ENCODE results near the gene BSDC1. TPM values are rescaled to one million over a fixed set of nuclear protein-coding genes. Genes with fewer than 3 reads are reported as not detected.

Gene BSDC1
- total RNA-seq, 1 experiment from 2014 or later: 74.0 TPM

GRCh38 chr1:32438136-32438535 is 43.9 kb upstream of the BSDC1 start:
- H3K27me3 ChIP-seq (ENCODE audit: insufficient read depth, low read depth): peaks cover 36% of the 10 kb centered on the region
- H3K27ac ChIP-seq: no peak overlapping the region
- no peaks in the 10 kb centered on the region for H3K9me3 ChIP-seq (ENCODE audit: insufficient read depth, low read depth)
- no peak overlapping the region for H2AFZ ChIP-seq
- no peaks in the 10 kb centered on the region for H3F3A ChIP-seq (ENCODE audit: insufficient read depth, low read depth)
- H3K36me3 ChIP-seq (ENCODE audit: low read depth): no peaks in the 10 kb centered on the region
- H3K9me2 ChIP-seq (ENCODE audit: insufficient read depth): no peaks in the 10 kb centered on the region
- H3K79me2 ChIP-seq (ENCODE audit: low read depth): no peaks in the 10 kb centered on the region
- CTCF ChIA-PET: no interaction called here
- BruUV-seq (replicated peaks): no TSS peak
- H3K4me2 ChIP-seq: no peak overlapping the region
- no peaks in the 10 kb centered on the region for H4K20me1 ChIP-seq (ENCODE audit: insufficient read depth)
- TF ChIP-seq EZH2 (IDR thresholded peaks at IDR 0.05; ENCODE audit: low read depth): no peak
- TF ChIP-seq, protein P1, sequence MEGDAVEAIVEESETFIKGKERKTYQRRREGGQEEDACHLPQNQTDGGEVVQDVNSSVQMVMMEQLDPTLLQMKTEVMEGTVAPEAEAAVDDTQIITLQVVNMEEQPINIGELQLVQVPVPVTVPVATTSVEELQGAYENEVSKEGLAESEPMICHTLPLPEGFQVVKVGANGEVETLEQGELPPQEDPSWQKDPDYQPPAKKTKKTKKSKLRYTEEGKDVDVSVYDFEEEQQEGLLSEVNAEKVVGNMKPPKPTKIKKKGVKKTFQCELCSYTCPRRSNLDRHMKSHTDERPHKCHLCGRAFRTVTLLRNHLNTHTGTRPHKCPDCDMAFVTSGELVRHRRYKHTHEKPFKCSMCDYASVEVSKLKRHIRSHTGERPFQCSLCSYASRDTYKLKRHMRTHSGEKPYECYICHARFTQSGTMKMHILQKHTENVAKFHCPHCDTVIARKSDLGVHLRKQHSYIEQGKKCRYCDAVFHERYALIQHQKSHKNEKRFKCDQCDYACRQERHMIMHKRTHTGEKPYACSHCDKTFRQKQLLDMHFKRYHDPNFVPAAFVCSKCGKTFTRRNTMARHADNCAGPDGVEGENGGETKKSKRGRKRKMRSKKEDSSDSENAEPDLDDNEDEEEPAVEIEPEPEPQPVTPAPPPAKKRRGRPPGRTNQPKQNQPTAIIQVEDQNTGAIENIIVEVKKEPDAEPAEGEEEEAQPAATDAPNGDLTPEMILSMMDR (conservative IDR thresholded peaks at IDR 0.05): no peak
- no peak for DNase-seq
- intact Hi-C loops (cut with micrococcal nuclease; ENCODE audit: unreplicated experiment): no loop called here
- H3K4me1 ChIP-seq (replicated peaks; ENCODE audit: insufficient read depth): no peaks in the 10 kb centered on the region
- H3K4me3 ChIP-seq: no peak overlapping the region
- POLR2A ChIA-PET (ENCODE audit: unreplicated experiment): no interaction called here

GRCh38 chr1:32431736-32432400 is 37.6 kb upstream of the BSDC1 start:
- H3K9me2 ChIP-seq (ENCODE audit: insufficient read depth): no peaks in the 10 kb centered on the region
- no peaks in the 10 kb centered on the region for H3K79me2 ChIP-seq (ENCODE audit: low read depth)
- intact Hi-C loops (cut with micrococcal nuclease; ENCODE audit: unreplicated experiment): no loop called here
- no peaks in the 10 kb centered on the region for H3F3A ChIP-seq (ENCODE audit: insufficient read depth, low read depth)
- H3K4me1 ChIP-seq (replicated peaks; ENCODE audit: insufficient read depth): no peaks in the 10 kb centered on the region
- DNase-seq: no peak
- POLR2A ChIA-PET (ENCODE audit: unreplicated experiment): interaction anchor here (0.7 kb wide), 2 partner anchors 156 to 636 kb away, joined by 3 to 15 read pairs; no protein-coding TSS in a partner anchor
- H3K4me3 ChIP-seq: no peak overlapping the region
- H3K27me3 ChIP-seq (ENCODE audit: insufficient read depth, low read depth): peaks cover 43% of the 10 kb centered on the region
- no peak overlapping the region for H3K4me2 ChIP-seq
- BruUV-seq (replicated peaks): no TSS peak
- H4K20me1 ChIP-seq (ENCODE audit: insufficient read depth): no peaks in the 10 kb centered on the region
- no peaks in the 10 kb centered on the region for H3K9me3 ChIP-seq (ENCODE audit: insufficient read depth, low read depth)
- H3K36me3 ChIP-seq (ENCODE audit: low read depth): no peaks in the 10 kb centered on the region
- TF ChIP-seq EZH2 (IDR thresholded peaks at IDR 0.05; ENCODE audit: low read depth): no peak
- TF ChIP-seq, protein P1 (conservative IDR thresholded peaks at IDR 0.05): no peak
- no peak overlapping the region for H2AFZ ChIP-seq
- CTCF ChIA-PET: interaction anchor here (0.6 kb wide), 1 partner anchor 78 kb away, joined by 11 read pairs; no protein-coding TSS in a partner anchor
- H3K27ac ChIP-seq: no peak overlapping the region

DNA sequence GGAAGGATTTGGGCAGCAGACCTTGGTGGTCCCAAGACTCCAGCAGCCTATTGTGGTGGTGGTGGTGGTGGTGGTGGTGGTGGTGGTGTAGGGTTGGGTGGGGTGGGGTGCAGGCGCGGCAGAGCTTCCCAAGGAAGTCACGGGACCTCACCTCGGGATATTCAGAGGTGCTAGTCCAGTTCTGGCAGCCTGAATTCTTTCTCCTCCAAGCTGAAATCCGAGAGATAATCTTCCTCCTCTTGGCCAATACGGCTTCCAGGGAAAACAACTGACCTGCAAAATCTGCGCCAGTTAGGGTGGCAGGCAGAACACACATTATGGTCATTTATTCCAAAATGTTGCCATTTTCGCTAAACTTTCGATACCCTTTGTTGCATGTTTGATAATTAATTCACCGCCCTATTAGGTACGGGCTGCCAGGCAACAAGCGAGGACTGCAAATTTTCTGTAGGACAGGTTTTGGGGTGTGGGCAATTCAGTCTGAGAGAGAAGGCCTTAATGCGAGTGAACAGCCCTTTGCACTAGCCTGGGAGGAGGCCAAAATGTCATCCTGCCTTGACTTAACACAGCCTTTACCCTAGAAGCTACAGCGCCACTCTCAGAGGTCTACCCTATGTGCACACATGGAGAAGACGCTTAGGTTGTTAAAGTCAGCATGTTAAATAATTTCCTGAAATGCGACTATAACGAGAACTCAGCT is 33.2 kb upstream of the BSDC1 start:
- no peak overlapping the region for H3K4me3 ChIP-seq
- H3F3A ChIP-seq (ENCODE audit: insufficient read depth, low read depth): no peaks in the 10 kb centered on the region
- no peaks in the 10 kb centered on the region for H4K20me1 ChIP-seq (ENCODE audit: insufficient read depth)
- intact Hi-C loops (cut with micrococcal nuclease; ENCODE audit: unreplicated experiment): no loop called here
- BruUV-seq (replicated peaks): no TSS peak
- H3K79me2 ChIP-seq (ENCODE audit: low read depth): no peaks in the 10 kb centered on the region
- H3K4me1 ChIP-seq (replicated peaks; ENCODE audit: insufficient read depth): no peaks in the 10 kb centered on the region
- CTCF ChIA-PET: no interaction called here
- no peak overlapping the region for H3K4me2 ChIP-seq
- H2AFZ ChIP-seq: no peak overlapping the region
- TF ChIP-seq, protein P1 (conservative IDR thresholded peaks at IDR 0.05): no peak
- TF ChIP-seq EZH2 (IDR thresholded peaks at IDR 0.05; ENCODE audit: low read depth): no peak
- no peaks in the 10 kb centered on the region for H3K9me3 ChIP-seq (ENCODE audit: insufficient read depth, low read depth)
- peaks cover 63% of the 10 kb centered on the region for H3K27me3 ChIP-seq (ENCODE audit: insufficient read depth, low read depth)
- no peaks in the 10 kb centered on the region for H3K9me2 ChIP-seq (ENCODE audit: insufficient read depth)
- H3K36me3 ChIP-seq (ENCODE audit: low read depth): no peaks in the 10 kb centered on the region
- H3K27ac ChIP-seq: no peak overlapping the region
- POLR2A ChIA-PET (ENCODE audit: unreplicated experiment): no interaction called here
- DNase-seq: no peak

Data from PC-9 (cell line).